Measurements from ENCODE around the gene NAT14.
"Not testable (repeated sequence)": the region's sequence is repeated elsewhere in the genome, so short reads cannot be mapped to it uniquely, and the experiment has no call there.

NAT14 gene, protein sequence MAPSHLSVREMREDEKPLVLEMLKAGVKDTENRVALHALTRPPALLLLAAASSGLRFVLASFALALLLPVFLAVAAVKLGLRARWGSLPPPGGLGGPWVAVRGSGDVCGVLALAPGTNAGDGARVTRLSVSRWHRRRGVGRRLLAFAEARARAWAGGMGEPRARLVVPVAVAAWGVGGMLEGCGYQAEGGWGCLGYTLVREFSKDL

DNA sequence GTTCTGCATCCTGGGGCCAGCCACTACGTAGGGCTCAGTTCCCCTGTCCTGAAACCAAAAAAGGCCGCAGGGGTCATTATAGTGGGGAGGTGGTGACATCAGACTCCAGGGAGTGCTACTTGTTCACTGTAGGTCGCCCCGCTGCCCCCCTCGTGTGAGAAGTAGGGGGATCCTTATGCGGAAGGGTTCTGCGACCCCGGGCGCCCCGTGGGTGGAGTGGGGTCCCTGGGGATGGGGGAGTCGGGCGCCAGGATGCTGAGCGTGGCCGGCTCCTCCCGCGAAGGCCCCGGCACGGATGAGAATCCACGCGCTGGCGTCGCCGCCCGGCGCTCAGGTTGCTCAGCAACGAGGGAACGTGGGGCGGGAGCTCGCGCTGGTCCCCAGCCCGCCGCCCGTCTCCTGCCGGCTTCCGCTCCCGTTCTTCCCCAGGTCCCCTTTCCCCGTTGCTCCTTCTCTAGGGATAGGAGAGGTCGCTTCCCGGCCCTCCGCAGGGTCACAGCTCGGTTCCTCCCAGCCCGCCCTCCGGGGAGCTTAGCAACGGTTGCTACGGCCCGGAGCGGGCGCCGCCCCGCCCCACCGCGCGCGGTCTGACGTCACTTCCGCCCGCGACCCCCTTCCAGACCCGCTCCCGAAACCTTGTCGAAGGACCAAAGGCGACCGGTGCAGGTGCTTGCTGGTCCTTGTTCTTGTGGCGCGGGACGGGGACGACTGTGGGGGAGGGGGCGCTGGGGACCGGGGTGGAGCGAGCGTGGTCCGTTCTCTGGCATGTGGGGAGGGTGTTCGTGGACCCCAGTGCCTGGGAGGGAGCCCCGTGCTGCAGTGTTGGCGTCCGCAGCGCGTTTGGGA, at the start of gene NAT14:
Gene NAT14 (plus strand): TSS at position 596 of the 846 bp plus-strand sequence. CDS start 521 bp downstream, outside the sequence.
- no peak for DNase-seq

DNA sequence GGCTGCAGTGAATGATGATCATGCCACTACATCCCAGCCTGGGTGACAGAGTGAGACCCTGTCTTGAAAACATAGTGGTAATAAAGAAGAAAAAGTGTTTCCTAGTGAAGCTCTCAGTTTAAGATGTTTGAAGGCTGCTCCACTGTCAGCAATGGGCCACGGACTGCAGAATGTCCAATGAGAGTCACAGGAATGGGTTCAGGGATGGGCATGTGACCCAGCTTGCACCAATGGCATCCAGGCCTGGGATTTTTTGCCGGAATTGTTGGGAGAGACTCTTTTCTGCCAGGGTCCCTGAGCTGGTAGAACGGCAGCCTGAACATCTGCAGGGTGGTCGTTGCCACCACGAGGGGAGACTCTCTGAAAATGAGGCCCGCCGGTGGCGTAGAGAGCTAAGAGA, 48.1 kb upstream of the NAT14 start:
- DNase-seq: no peak

DNA sequence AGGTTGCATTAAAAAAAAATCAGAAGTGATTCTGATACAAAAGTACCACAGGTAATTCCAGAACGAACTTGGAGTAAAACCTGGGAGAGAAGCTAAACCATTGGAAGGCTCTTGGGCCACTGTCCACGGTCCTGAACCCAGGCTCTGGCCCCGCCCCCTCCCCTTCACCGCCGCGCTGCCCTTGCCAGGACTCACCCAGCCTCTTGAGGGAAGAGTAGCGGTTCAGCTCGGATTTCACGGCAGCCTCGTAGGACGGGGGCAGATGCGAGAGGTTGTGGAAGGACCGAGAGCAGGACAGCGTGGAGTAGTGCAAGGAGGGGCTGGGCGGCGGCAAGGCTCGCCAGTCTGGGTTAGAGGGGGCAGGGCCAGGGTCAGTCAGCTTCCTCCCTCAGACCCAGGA, 47.6 kb upstream of the NAT14 start:
- peak in 1 of 2 donors; percentile 68 for DNase-seq

- no peak for DNase-seq
Measured at GRCh38 chr19:55439052-55439451, 45.9 kb upstream of the NAT14 start.

DNA sequence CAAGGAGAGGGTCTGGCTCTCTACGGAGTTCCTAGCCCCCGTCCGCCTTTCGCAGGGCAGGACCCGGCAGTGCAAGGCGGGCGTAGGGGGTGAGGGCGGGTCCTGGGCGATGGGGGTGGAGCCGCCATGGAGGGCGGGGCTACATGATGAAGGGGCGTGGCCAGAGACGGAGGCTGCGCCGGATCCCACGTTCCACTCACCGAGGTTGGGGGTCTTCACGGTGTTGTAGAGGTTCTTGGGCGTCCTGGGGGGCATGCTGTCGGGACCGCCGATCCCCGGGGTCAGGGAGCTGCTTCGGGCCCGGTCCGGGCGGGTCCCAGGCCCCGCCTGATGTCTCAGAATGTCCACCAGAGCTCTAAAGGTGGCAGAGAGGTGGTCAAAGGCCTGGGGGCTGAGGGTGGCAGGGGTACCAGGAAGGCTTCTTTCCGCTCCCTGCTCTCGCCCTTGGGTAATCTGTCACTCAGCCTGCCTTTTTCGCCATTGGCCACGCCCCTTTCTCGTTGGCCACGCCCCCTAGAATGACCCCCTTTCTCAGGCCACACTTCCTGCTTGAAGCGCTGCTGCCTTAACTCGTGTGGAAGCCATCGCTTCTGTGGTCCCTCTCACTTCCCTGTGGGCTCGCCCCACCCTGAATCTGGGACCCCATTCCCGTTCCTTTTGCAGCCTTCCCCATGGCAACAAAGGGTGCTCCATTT, 44.4 kb upstream of the NAT14 start:
- peak in 1 of 2 donors; percentile 40 for DNase-seq

DNA sequence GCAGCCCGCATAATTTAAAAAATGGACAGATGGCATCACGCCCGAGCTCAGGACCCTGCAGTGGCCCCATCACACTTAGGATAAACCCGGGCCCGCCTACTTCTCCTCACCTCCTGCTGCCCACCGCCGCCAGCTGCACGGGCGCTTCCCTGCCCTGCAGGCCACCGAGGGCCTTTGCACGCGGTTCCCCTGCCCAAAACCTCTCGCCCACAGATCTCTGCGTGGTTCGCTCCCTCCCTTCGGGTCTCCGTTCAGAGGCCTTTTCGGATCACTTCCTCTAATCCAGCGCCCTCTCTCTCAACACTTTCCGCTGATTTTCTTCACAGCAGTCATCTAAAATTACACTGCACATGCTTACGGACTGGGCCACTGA, 43.7 kb upstream of the NAT14 start:
- peak; percentile 37 to 51 for DNase-seq

DNA sequence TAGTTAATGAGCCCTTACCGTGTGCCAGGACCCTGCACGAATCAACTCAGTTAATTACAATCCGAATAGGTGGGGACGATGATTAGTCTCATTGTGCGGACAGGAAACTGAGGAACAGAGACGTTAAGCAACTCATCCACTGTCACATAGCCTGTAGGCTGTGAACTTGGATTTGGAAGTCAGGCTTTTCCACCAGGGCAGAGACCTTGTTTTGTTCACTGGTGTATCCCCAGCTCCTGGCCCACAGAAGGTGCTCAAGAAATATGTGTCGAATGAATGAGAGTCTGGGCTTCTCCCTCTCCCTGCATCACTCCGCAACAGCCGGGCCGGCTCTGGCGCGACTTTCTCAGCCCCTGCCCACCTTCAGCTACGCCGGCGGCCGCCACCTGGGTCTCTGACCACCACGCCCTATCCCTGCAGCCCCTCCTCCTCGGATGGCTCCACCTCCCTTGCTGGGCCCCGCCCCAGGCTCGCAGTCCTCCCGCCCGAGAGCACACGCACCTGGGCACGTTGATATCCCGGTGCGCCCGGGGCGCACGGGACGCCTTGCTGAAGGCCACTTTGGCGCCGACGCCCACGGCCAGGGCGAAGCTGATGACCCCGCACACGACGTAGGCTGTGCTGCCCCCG, 43.2 kb upstream of the NAT14 start:
- DNase-seq: no peak

DNA sequence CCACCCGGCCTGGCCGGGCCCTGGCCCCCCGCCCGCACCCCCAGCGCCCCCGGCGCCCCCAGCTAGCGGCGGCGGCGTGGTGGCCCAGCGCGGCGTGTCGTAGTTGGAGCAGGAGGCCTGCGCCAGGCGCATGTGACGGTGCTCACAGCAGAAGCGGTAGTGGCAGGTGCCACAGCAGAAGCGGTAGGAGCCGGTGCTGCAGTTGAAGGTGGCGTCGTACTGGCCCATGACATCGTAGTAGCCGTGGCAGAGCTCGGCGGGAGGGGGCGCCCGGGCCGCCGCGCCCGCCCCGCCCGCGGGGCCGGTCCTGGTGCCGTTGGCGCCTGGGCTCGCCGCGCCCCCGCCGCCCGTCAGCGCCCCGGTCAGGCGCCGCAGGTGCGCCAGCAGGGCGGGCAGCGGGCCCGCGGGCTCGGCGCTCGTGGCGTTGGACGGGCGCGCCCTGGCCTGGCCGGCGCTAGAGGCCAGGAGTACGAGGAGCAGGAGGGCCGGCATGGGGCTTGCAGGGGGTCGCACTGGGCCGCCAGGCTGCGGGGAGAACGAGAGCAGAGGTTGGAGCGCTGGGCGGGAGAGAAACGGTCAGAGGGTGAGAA, 42.5 kb upstream of the NAT14 start:
- DNase-seq: no peak

DNA sequence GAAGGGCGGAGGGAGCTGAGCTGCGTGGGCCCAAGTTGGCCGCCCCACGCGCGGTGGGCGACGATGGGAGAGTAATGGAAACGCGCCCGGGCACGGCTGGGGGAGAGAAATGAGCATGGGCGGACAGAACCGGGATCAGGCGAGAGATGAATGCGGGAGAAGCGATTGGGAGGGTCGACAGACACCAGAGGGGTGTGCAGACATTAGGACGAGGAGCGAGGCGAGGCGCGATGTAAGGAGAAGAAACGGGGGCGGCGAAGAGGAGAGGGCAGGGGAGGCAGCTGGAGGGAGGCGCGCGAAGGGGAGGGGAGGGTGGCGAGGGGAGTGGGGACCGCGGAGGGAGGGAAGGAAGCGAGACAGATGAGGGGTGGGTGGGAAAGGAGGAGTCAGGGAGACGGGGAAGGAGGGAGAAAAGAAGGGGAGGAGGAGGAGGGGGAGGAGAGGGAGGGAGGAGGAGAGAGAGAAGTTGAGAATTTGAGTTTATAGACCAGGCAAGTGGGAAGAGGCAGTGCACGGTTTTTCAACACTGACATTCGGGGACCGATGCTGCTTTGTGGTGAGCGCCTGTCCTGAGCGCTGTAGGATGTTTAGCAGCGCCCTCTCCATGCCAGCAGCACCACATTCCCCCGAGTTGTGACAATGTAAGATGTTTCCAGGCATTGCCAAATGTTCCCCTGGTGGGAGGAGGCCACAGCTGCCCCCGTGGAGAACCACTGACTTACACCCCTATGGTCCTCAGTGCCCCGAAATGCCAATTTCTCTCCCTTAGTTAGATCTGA, 41.8 kb upstream of the NAT14 start, which contains the start of gene SHISA7:
Gene SHISA7 (minus strand): TSS at position 256 of the 779 bp plus-strand sequence. CDS start 437 bp downstream, outside the sequence.
- no peak for DNase-seq

GRCh38 chr19:55443824-55444480, 41.0 kb upstream of the NAT14 start:
- no peak for DNase-seq

GRCh38 chr19:55444646-55445045, 40.3 kb upstream of the NAT14 start:
- no peak for DNase-seq

- DNase-seq: no peak
Measured at GRCh38 chr19:55446060-55446459, 38.9 kb upstream of the NAT14 start.

DNA sequence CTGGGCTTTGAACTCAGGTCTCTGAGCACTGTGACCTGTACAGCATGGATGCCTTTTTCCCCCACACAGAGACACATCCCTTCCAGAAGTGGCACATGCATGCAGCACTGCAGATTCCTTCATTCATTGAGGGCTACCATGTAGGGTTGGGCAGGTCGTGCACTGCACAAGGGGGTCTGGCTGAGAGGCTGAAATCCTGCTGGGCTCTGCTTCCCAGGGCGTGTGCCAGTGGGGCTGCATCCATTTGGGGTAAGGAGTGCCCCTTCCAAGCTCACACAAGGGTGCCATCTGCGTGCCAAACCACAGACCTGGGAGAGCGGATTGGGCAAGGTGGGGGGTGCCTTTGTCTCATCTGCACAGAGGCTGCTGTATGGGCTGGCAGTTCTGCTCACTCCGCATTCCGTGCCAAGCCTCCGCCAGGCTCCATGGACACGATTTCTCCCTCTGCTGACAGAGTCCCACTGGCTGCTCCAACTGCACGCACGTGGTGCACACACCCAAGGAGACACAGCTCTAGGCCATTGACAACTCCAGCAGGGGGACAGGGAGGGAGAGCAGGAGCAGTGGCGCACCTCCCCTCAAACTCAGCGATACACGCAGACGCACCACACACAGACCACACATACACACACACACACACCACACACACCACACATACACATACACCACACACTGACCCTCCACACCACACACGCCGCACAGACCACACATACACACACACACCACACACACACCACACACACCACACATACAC, 37.4 kb upstream of the NAT14 start:
- no peak for DNase-seq

DNA sequence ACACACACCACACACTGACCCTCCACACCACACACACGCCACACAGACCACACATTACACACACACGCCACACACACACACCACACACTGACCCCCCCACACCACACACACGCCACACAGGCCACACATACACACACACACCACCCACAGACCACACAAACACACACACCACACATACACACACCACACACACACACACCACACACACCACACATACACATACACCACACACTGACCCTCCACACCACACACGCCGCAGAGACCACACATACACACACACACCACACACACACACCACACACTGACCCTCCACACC, 36.9 kb upstream of the NAT14 start:
- DNase-seq: not testable (repeated sequence)

DNA sequence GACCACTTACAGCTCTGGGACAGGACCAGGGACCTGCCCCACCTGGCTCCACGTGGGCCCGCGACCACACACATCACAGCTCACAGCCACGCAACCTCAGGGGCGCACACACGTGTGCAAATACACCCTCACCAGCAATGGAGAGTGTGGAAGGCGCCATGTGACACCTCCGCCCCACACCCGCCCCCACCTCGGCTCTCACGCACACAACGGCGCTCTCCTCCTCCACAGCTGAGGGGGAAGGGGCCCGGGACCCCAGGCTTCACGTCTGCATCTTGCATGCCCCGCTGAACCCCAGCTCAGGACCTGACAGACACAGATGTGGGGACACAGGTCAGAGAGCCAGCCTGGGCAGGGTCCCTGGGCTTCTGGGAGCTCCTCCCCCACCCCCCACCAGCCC, 35.5 kb upstream of the NAT14 start:
- DNase-seq: no peak

DNA sequence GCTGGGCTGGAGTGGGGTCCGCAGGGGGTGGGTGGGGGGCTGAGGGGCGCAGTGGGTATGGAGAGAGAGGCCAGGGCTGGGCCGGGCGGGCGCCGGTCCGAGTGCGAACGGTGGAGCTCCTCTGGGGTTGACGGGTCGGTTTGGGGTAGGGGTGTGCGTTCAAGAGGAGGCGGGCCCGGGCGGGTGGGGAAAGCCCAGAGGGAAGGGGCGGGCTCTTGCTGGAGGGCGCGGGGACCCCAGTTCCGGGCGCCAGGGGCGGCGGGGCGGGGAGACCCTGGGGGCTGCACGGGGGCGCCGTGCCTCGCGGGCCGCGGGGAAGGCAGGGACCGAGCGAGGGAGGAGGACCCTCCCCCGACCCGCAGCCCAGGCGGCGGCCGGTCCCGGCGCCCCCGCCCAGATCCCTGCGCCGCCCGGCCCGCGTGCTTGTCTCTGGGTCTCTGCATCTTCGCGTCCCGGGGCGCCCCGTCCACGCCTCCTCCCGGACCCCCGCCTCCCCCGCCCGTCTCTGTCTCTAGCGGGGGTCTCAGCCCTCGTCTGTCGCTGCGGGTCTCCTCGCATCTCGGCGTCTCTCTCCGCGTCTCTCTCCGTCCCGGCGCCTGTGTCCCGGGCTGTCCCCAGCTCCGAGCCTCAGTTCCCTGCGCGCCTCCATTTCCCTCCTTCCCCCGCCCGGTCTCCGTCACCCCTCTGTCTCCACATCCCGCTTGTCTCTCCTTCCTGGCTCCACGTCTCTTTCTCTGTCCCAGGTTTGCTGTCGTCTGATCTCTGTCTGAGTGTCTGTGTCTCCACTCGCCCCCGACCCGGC, 33.6 kb upstream of the NAT14 start:
- DNase-seq: no peak

- no peak for DNase-seq
Measured at GRCh38 chr19:55451965-55452748, 32.8 kb upstream of the NAT14 start.

- peak; percentile 35 to 50 for DNase-seq
Measured at GRCh38 chr19:55452749-55453346, 32.1 kb upstream of the NAT14 start.

Data from inflammatory macrophage treated with lipopolysaccharide for 1 hour (primary cell).